B cell (primary cell): ENCODE measurements around the gene CTSL. TPM values are rescaled to one million over a fixed set of nuclear protein-coding genes. Genes with fewer than 3 reads are reported as not detected.

Source experiments
- ATAC-seq: fragments of 200-7000 bp; cut with Tn5 transposase; one replicate; pipeline ENCODE4 v1.10.0; 2021; ENCODE audit warnings: low read depth, mild to moderate bottlenecking, moderate number of reproducible peaks, moderate library complexity
- CTCF ChIA-PET: fragments of 350-600 bp; sonication (Branson Sonifier 250); formaldehyde crosslinking; loops from one replicate; lab custom pipeline; 2021; ENCODE audit warnings: antibody characterized with exemption, inconsistent platforms; lab: Charles Lee
- POLR2A ChIA-PET: fragments of 350-600 bp; sonication (Branson Sonifier 250); formaldehyde crosslinking; loops from one replicate; lab custom pipeline; 2021; ENCODE audit warnings: antibody characterized with exemption; lab: Charles Lee
- DNase-seq: peaks from one replicate; pipeline ENCODE4 v3.0.0; 2013
- H2AFZ ChIP-seq: 2 replicates; pipeline ENCODE4 v1.6.1; 2012; ENCODE audit warnings: mild to moderate bottlenecking, low read depth, low read length; ENCODE audit not compliant: insufficient read depth, poor library complexity, severe bottlenecking
- H3K27ac ChIP-seq, 2 donors: 1 replicate in 1 of 2; 2 replicates in 1 of 2; pipeline ENCODE4 v1.5.1; 2012 to 2013; ENCODE audit warnings: low read length in 2 of 2, mild to moderate bottlenecking in 2 of 2, moderate library complexity in 1 of 2
- H3K27me3 ChIP-seq, 4 experiments: fragments of 200-600 bp in 1 of 4; sonication (generic) in 1 of 4; replicated peaks in 1 of 4; 1 replicate in 2 of 4; 2 replicates in 2 of 4; pipeline versions ENCODE4 v1.6.1 to v1.7.0; 2013 to 2016; ENCODE audit warnings: low read length in 3 of 4, mild to moderate bottlenecking in 2 of 4, mixed read lengths in 1 of 4, moderate library complexity in 1 of 4; ENCODE audit not compliant: insufficient read depth in 4 of 4, control insufficient read depth in 3 of 4; ENCODE audit errors: control extremely low read depth in 1 of 4
- H3K36me3 ChIP-seq, 2 experiments: replicated peaks in 1 of 2; 1 replicate in 1 of 2; 2 replicates in 1 of 2; pipeline versions ENCODE4 v1.6.1 to v1.7.1; 2013; ENCODE audit warnings: low read length in 1 of 2; ENCODE audit not compliant: insufficient read depth in 2 of 2, control insufficient read depth in 1 of 2; ENCODE audit errors: control extremely low read depth in 1 of 2, extremely low read depth in 1 of 2
- H3K4me1 ChIP-seq, 2 donors: fragments of 200-600 bp in 1 of 2; sonication (generic) in 1 of 2; 1 replicate in 1 of 2; 2 replicates in 1 of 2; pipeline versions ENCODE4 v1.5.1 to v1.6.1; 2013 to 2017; ENCODE audit warnings: low read length in 2 of 2; ENCODE audit not compliant: control insufficient read depth in 2 of 2, insufficient read depth in 2 of 2
- H3K4me2 ChIP-seq: replicated peaks from 2 replicates; pipeline ENCODE3; 2012; ENCODE audit warnings: mild to moderate bottlenecking, low read depth, low read length; ENCODE audit not compliant: poor library complexity, severe bottlenecking
- H3K4me3 ChIP-seq, 5 experiments: fragments of 200-600 bp in 1 of 5; sonication (generic) in 1 of 5; 1 replicate in 3 of 5; 2 replicates in 2 of 5; pipeline versions ENCODE4 v1.5.1 to v1.7.0; 2011 to 2016; ENCODE audit warnings: low read length in 4 of 5, mild to moderate bottlenecking in 4 of 5, low read depth in 2 of 5, control low read depth in 1 of 5, moderate library complexity in 1 of 5; ENCODE audit not compliant: insufficient read depth in 1 of 5; ENCODE audit errors: control extremely low read depth in 1 of 5, extremely low read depth in 1 of 5
- H3K79me2 ChIP-seq: fragments of 200-600 bp; sonication (generic); one replicate; pipeline ENCODE4 v1.6.0; 2016; ENCODE audit warnings: low read length; ENCODE audit not compliant: control insufficient read depth, insufficient read depth
- H3K9ac ChIP-seq: fragments of 200-600 bp; sonication (generic); 2 replicates; pipeline ENCODE4 v1.6.1; 2017; ENCODE audit warnings: mild to moderate bottlenecking, low read length, moderate library complexity
- H3K9me3 ChIP-seq, 3 donors: one replicate each; pipeline versions ENCODE4 v1.6.1 to v1.7.1; 2013; ENCODE audit warnings: low read length in 2 of 3; ENCODE audit not compliant: control insufficient read depth in 2 of 3, insufficient read depth in 1 of 3; ENCODE audit errors: control extremely low read depth in 1 of 3
- H4K20me1 ChIP-seq: 2 replicates; pipeline ENCODE4 v1.6.0; 2012; ENCODE audit warnings: mild to moderate bottlenecking, low read length; ENCODE audit not compliant: insufficient read depth, control insufficient read depth, poor library complexity, severe bottlenecking
- H3K27ac Mint-ChIP-seq: one replicate; pipeline ENCODE4 v1.8.0; 2021; ENCODE audit warnings: mixed read lengths
- H3K27me3 Mint-ChIP-seq: one replicate; pipeline ENCODE4 v1.8.0; 2021; ENCODE audit warnings: mixed read lengths
- H3K4me1 Mint-ChIP-seq: one replicate; pipeline ENCODE4 v1.8.0; 2021; ENCODE audit warnings: mixed read lengths
- H3K4me3 Mint-ChIP-seq: one replicate; pipeline ENCODE4 v1.8.0; 2021; ENCODE audit warnings: mixed read lengths
- H3K9me3 Mint-ChIP-seq: one replicate; pipeline ENCODE4 v1.8.0; 2022; ENCODE audit warnings: mixed read lengths; ENCODE audit not compliant: insufficient read depth
- CTCF ChIP-seq: fragments of 200-600 bp; IDR thresholded peaks from one replicate; pipeline ENCODE4 v1.8.0; 2022; ENCODE audit warnings: antibody characterized with exemption, mild to moderate bottlenecking
- EZH2 ChIP-seq: IDR thresholded peaks from 2 replicates; pipeline ENCODE4 v1.6.1; 2012; ENCODE audit warnings: borderline replicate concordance, low read depth, mild to moderate bottlenecking, moderate library complexity, low read length; ENCODE audit not compliant: insufficient read depth, poor library complexity, severe bottlenecking
- WGBS: methylation state at CpG from one replicate; pipeline ENCODE4 v1.1.5; 2013; ENCODE audit warnings: missing lambda C conversion rate; ENCODE audit not compliant: insufficient coverage; 5-methylcytosine and 5-hydroxymethylcytosine counted together
- intact Hi-C: fragments of 100-400 bp; cut with micrococcal nuclease; formaldehyde crosslinking; loops from one replicate; pipeline ENCODE4 v1.10.0; 2022
- polyA plus RNA-seq: library from polyadenylated mRNA; depleted of rRNA; stranded (reverse); fragments of >200 nt; gene quantifications from 2 replicates; pipeline ENCODE4 v1.2.3, GENCODE V29; 2012
- total RNA-seq, 2 donors: library from RNA; stranded (reverse); fragments of 120-200 nt in 1 of 2; gene quantifications; 1 replicate in 1 of 2; 2 replicates in 1 of 2; pipeline versions ENCODE4 v1.2.3 to v1.2.4, GENCODE V29; 2013 to 2022

CTSL gene
- total and polyA plus RNA-seq, 2 donors (not counting 1 experiment from before 2014, with no cell fraction given): 0.13 to 0.74 TPM

- Histone ChIP-seq H3K36me3 (no peaks in the 10 kb centered on the region), H3K27ac (no peak overlapping the region), H3K4me2 (no peak overlapping the region), H3K79me2 (no peaks in the 10 kb centered on the region), H4K20me1 (no peaks in the 10 kb centered on the region), H3K9me3 (peaks cover 0 to 10% (median 0%) of the 10 kb centered on the region in 3 donors), H3K4me1 (no peaks in the 10 kb centered on the region), H2AFZ (no peak overlapping the region), H3K27me3 (no peaks in the 10 kb centered on the region), H3K4me3 (no peak overlapping the region), H3K9ac (no peak overlapping the region)
- no peak overlapping the region for H3K27ac Mint-ChIP-seq
- no peak overlapping the region for H3K4me3 Mint-ChIP-seq
- no peak for TF ChIP-seq CTCF
- no peak for TF ChIP-seq EZH2
- intact Hi-C loops: no loop called here
- WGBS: 93% methylated on average over 5 of the region's 5 CpGs
- CTCF ChIA-PET: no interaction called here
- no peaks in the 10 kb centered on the region for H3K9me3 Mint-ChIP-seq
- ATAC-seq (no peak), DNase-seq (no peak)
- POLR2A ChIA-PET: no interaction called here
- H3K27me3 Mint-ChIP-seq: no peaks in the 10 kb centered on the region
- H3K4me1 Mint-ChIP-seq: no peaks in the 10 kb centered on the region
Measured at GRCh38 chr9:87710443-87710842, 15.5 kb upstream of the CTSL start.

GRCh38 chr9:87711857-87712800 lies 13.8 kb upstream of the CTSL start:
- ChIA-PET POLR2A (no interaction called here), CTCF (no interaction called here)

More at GRCh38 chr9:87711857-87712800, 13.8 kb upstream of the CTSL start:
- TF ChIP-seq CTCF (no peak), EZH2 (no peak)
- H3K4me3 Mint-ChIP-seq: no peak overlapping the region
- no peak for ATAC-seq
- H2AFZ ChIP-seq: no peak overlapping the region
- H3K27ac ChIP-seq: no peak overlapping the region
- H3K4me1 Mint-ChIP-seq: no peaks in the 10 kb centered on the region
- H3K4me1 ChIP-seq: no peaks in the 10 kb centered on the region
- peaks cover 0 to 1% (median 0%) of the 10 kb centered on the region in 3 donors for H3K9me3 ChIP-seq
- H3K9me3 Mint-ChIP-seq: no peaks in the 10 kb centered on the region
- H3K27me3 ChIP-seq: no peaks in the 10 kb centered on the region
- H3K4me3 ChIP-seq: no peak overlapping the region
- no peaks in the 10 kb centered on the region for H3K36me3 ChIP-seq
- H3K79me2 ChIP-seq: no peaks in the 10 kb centered on the region
- H3K4me2 ChIP-seq: no peak overlapping the region
- no peak overlapping the region for H3K27ac Mint-ChIP-seq
- H3K27me3 Mint-ChIP-seq: no peaks in the 10 kb centered on the region
- 73% methylated on average over 8 of the region's 9 CpGs for WGBS
- no peak for DNase-seq
- no peak overlapping the region for H3K9ac ChIP-seq
- H4K20me1 ChIP-seq: no peaks in the 10 kb centered on the region
- intact Hi-C loops: no loop called here
